Endothelial cell of umbilical vein (primary cell): Measurements from ENCODE around the gene HSPA1B. TPM values are rescaled to one million over a fixed set of nuclear protein-coding genes. Genes with fewer than 3 reads are reported as not detected.
"Not testable (repeated sequence)": the region's sequence is repeated elsewhere in the genome, so short reads cannot be mapped to it uniquely, and the experiment has no call there.

Experiments
- BruUV-seq: library from RNA; stranded (reverse); fragments of 400-500 nt; replicated peaks from 2 replicates; lab custom pipeline; 2021; lab: Mats Ljungman, UMichigan
- CTCF ChIA-PET: fragments of 300-600, 350-600 bp; sonication (Branson Sonifier 250); formaldehyde crosslinking; loops from one replicate; lab custom pipeline; 2021; ENCODE audit warnings: antibody characterized with exemption, inconsistent platforms; lab: Charles Lee
- POLR2A ChIA-PET: fragments of 300-600, 350-600 bp; sonication (Branson Sonifier 250); formaldehyde crosslinking; loops from one replicate; lab custom pipeline; 2021; ENCODE audit warnings: antibody characterized with exemption, inconsistent platforms; lab: Charles Lee
- DNase-seq: peaks from one replicate; pipeline ENCODE4 v3.0.0-alpha.2; 2011; ENCODE audit warnings: low read depth, low spot score
- FAIRE-seq: peaks from 2 replicates; lab custom pipeline; 2011; peaks lifted over from hg19 to GRCh38; lab: Jason Lieb, UNC
- H2AFZ ChIP-seq: 2 replicates; pipeline ENCODE4 v1.6.0; 2012; ENCODE audit warnings: low read depth, low read length, control low read depth, inconsistent platforms
- H3K27ac ChIP-seq: 2 replicates; pipeline ENCODE4 v1.5.1; 2011; ENCODE audit warnings: low read depth, mild to moderate bottlenecking, control low read depth, low read length, moderate library complexity; ENCODE audit not compliant: insufficient read depth
- H3K27me3 ChIP-seq, 2 experiments: 2 replicates each; pipeline versions ENCODE4 v1.6.0 to v1.6.1; 2011; ENCODE audit warnings: low read length in 2 of 2, mixed read lengths in 1 of 2; ENCODE audit not compliant: control insufficient read depth in 2 of 2, insufficient read depth in 2 of 2
- H3K36me3 ChIP-seq, 2 experiments: 2 replicates in 1 of 2; 3 replicates in 1 of 2; pipeline ENCODE4 v1.5.1; 2011; ENCODE audit warnings: low read length in 2 of 2, mild to moderate bottlenecking in 1 of 2, moderate library complexity in 1 of 2; ENCODE audit not compliant: control insufficient read depth in 2 of 2, insufficient read depth in 2 of 2; ENCODE audit errors: extremely low read depth in 1 of 2
- H3K4me1 ChIP-seq: 3 replicates; pipeline ENCODE4 v1.5.1; 2011; ENCODE audit warnings: mild to moderate bottlenecking, low read length; ENCODE audit not compliant: control insufficient read depth, insufficient read depth; ENCODE audit errors: extremely low read depth
- H3K4me2 ChIP-seq: 2 replicates; pipeline ENCODE4 v1.6.1; 2011; ENCODE audit warnings: low read length, control low read depth, mixed read lengths; ENCODE audit not compliant: insufficient read depth
- H3K4me3 ChIP-seq, 3 experiments: fragments of 200-600 bp in 1 of 3; sonication (generic), shearing (Covaris generic) in 1 of 3; replicated peaks in 1 of 3; 2 replicates each; pipeline ENCODE4 v1.5.1; 2011 to 2016; ENCODE audit warnings: control low read depth in 3 of 3, low read length in 3 of 3, mild to moderate bottlenecking in 2 of 3, inconsistent platforms in 1 of 3, low read depth in 1 of 3, moderate library complexity in 1 of 3; ENCODE audit not compliant: insufficient read depth in 1 of 3
- H3K79me2 ChIP-seq: 2 replicates; pipeline ENCODE4 v1.6.0; 2012; ENCODE audit warnings: low read length, inconsistent platforms; ENCODE audit not compliant: control insufficient read depth, insufficient read depth
- H3K9ac ChIP-seq: replicated peaks from 2 replicates; pipeline ENCODE3; 2011; ENCODE audit warnings: low read length, control low read depth; ENCODE audit not compliant: insufficient read depth; ENCODE audit errors: extremely low read depth
- H3K9me1 ChIP-seq: replicated peaks from 3 replicates; pipeline ENCODE4 v1.6.0; 2011; ENCODE audit warnings: mild to moderate bottlenecking, low read length; ENCODE audit not compliant: control insufficient read depth, insufficient read depth; ENCODE audit errors: extremely low read depth
- H3K9me3 ChIP-seq: replicated peaks from 2 replicates; pipeline ENCODE4 v1.5.1; 2012; ENCODE audit warnings: low read length, inconsistent platforms; ENCODE audit not compliant: control insufficient read depth, insufficient read depth
- H4K20me1 ChIP-seq: replicated peaks from 2 replicates; pipeline ENCODE3; 2011; ENCODE audit warnings: mild to moderate bottlenecking, low read length; ENCODE audit not compliant: control insufficient read depth, insufficient read depth; ENCODE audit errors: extremely low read depth
- EZH2 ChIP-seq: IDR thresholded peaks from 2 replicates; pipeline ENCODE4 v1.6.1; 2012; ENCODE audit warnings: borderline replicate concordance, low read depth, mild to moderate bottlenecking, moderate library complexity, low read length, inconsistent platforms; ENCODE audit not compliant: severe bottlenecking
- FOS ChIP-seq: IDR thresholded peaks from 2 replicates; pipeline ENCODE4 v1.6.1; 2011; ENCODE audit warnings: mild to moderate bottlenecking, low read length, moderate library complexity, borderline replicate concordance; ENCODE audit not compliant: insufficient read depth
- GATA2 ChIP-seq: IDR thresholded peaks from 2 replicates; pipeline ENCODE4 v1.7.0; 2011; ENCODE audit warnings: low read depth, mild to moderate bottlenecking, moderate library complexity, mixed read lengths, low read length; ENCODE audit not compliant: insufficient read length, insufficient read depth
- JUN ChIP-seq: IDR thresholded peaks from 2 replicates; pipeline ENCODE4 v1.6.1; 2011; ENCODE audit warnings: borderline replicate concordance, low read depth; ENCODE audit not compliant: insufficient read length, insufficient read depth
- MAX ChIP-seq: IDR thresholded peaks from 2 replicates; pipeline ENCODE4 v1.6.1; 2011; ENCODE audit not compliant: insufficient read depth, insufficient read length
- MYC ChIP-seq: IDR thresholded peaks from one replicate; pipeline ENCODE4 v1.6.1; 2011; ENCODE audit warnings: mild to moderate bottlenecking, low read depth, low read length
- POLR2A ChIP-seq: IDR thresholded peaks from 2 replicates; pipeline ENCODE4 v1.6.1; 2012; ENCODE audit warnings: low read depth, mild to moderate bottlenecking, control low read depth, low read length
- POLR2AphosphoS5 ChIP-seq: IDR thresholded peaks from 2 replicates; pipeline ENCODE4 v1.6.1; 2012; ENCODE audit warnings: low read depth, mild to moderate bottlenecking, control low read depth, low read length, moderate library complexity; ENCODE audit not compliant: insufficient read depth
- dilution Hi-C: fragments of 300-500 bp; cut with MboI; formaldehyde crosslinking; loops from one replicate; pipeline ENCODE4 v1.15.0; 2019; ENCODE audit warnings: low sequenced_read_pairs; ENCODE audit not compliant: extremely low pct_ligation_motif_present
- intact Hi-C: fragments of 100-400 bp; cut with micrococcal nuclease; formaldehyde crosslinking; loops from one replicate; pipeline ENCODE4 v1.10.0; 2022
- polyA plus RNA-seq, 4 experiments: library from polyadenylated mRNA; depleted of rRNA in 3 of 4; stranded (reverse) in 3 of 4; unstranded in 1 of 4; fragments of >200 nt; gene quantifications; 2 replicates each; pipeline versions ENCODE4 v1.2.1 to v1.2.3, GENCODE V29; 2011 to 2012; ENCODE audit warnings: missing spikeins in 1 of 4
- total RNA-seq: library from RNA; stranded (reverse); gene quantifications from 2 replicates; pipeline ENCODE4 v1.2.3, GENCODE V29; 2021
- TF ChIP-seq, protein P1 (sequence below), 2 donors: IDR thresholded peaks; 1 replicate in 1 of 2; 2 replicates in 1 of 2; pipeline ENCODE4 v1.5.1; 2011; ENCODE audit warnings: low read length in 2 of 2, mild to moderate bottlenecking in 2 of 2, moderate library complexity in 2 of 2, control low read depth in 1 of 2, inconsistent platforms in 1 of 2, low read depth in 1 of 2; ENCODE audit not compliant: insufficient read depth in 1 of 2; ENCODE audit errors: extremely low read depth in 1 of 2

Gene HSPA1B
- total and polyA plus RNA-seq, 2 donors (not counting 3 experiments of a cell fraction or from before 2014, with no cell fraction given), result 27.1 to 54.0 TPM

DNA sequence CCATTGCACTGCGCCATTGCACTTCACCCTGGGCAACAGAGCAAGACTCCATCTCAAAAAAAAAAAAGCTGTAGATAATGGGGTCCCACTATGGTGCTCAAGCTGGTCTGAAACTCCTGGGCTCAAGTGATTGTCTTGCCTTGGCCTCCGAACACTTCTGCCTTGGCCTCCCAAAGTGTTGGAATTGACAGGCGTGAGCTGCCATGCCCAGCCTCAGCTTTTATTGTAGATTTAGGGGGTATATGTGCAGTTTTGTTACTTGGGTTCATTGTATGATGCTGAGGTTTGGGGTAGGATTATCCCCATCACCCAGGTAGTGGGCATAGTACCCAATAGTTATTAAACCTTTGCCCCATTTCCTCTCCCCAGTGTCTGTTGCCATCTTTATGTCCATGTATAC, 11.4 kb downstream of the HSPA1B start:
- no peak overlapping the region for H3K27ac ChIP-seq
- BruUV-seq, result no TSS peak
- peaks cover 21 to 27% of the 10 kb centered on the region in 2 experiments for H3K36me3 ChIP-seq
- no peaks in the 10 kb centered on the region for H3K9me1 ChIP-seq
- peaks cover 8% of the 10 kb centered on the region for H4K20me1 ChIP-seq
- H3K4me2 ChIP-seq, result no peak overlapping the region
- CTCF ChIA-PET, result interaction anchor here (1.1 kb wide), 1 partner anchor 32 kb away, joined by 3 read pairs; the partner anchor contains the start of gene LSM2
- POLR2A ChIA-PET, result interaction anchor here (1.2 to 1.9 kb wide), 2 partner anchors 11 to 24 kb away, joined by 3 to 5 read pairs; partner anchors contain the start of genes HSPA1B and NEU1
- H3K79me2 ChIP-seq, result peaks cover 45% of the 10 kb centered on the region
- no peak for TF ChIP-seq MYC
- no peak for TF ChIP-seq GATA2
- no peak for TF ChIP-seq EZH2
- no peak for TF ChIP-seq POLR2AphosphoS5
- TF ChIP-seq, protein P1, sequence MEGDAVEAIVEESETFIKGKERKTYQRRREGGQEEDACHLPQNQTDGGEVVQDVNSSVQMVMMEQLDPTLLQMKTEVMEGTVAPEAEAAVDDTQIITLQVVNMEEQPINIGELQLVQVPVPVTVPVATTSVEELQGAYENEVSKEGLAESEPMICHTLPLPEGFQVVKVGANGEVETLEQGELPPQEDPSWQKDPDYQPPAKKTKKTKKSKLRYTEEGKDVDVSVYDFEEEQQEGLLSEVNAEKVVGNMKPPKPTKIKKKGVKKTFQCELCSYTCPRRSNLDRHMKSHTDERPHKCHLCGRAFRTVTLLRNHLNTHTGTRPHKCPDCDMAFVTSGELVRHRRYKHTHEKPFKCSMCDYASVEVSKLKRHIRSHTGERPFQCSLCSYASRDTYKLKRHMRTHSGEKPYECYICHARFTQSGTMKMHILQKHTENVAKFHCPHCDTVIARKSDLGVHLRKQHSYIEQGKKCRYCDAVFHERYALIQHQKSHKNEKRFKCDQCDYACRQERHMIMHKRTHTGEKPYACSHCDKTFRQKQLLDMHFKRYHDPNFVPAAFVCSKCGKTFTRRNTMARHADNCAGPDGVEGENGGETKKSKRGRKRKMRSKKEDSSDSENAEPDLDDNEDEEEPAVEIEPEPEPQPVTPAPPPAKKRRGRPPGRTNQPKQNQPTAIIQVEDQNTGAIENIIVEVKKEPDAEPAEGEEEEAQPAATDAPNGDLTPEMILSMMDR (IDR thresholded peaks at IDR 0.05; ENCODE audit: extremely low read depth in 1 of 2, insufficient read depth in 1 of 2, low read depth in 1 of 2, low read length in 2 of 2), result no peak
- TF ChIP-seq FOS, result no peak
- TF ChIP-seq MAX, result no peak
- no peak for TF ChIP-seq JUN
- TF ChIP-seq POLR2A, result no peak
- DNase-seq, result no peak
- FAIRE-seq, result no peak
- no peaks in the 10 kb centered on the region for H3K27me3 ChIP-seq
- no peak overlapping the region for H2AFZ ChIP-seq
- intact Hi-C loops, result loop anchor here (10.0 kb wide), 1 partner anchor 116 kb away; the partner anchor contains the start of genes NELFE and SKIC2
- peaks cover 27% of the 10 kb centered on the region for H3K4me1 ChIP-seq
- dilution Hi-C loops, result no loop called here
- H3K9me3 ChIP-seq, result no peaks in the 10 kb centered on the region
- H3K9ac ChIP-seq, result no peak overlapping the region
- H3K4me3 ChIP-seq, result no peak overlapping the region

DNA sequence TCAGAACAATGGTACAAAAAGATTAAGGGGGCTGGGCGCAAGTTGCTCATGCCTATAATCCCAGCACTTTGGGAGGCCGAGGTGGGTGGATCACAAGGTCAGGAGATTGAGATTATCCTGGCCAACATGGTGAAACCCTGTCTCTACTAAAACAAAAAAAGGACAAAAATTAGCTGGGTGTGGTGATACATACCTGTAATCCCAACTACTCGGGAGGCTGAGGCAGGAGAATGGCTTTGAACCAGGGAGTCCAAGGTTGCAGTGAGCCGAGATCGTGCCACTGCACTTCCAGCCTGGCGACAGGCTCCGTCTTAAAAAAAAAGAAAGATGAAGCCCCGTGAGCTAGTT, 12.2 kb downstream of the HSPA1B start:
- H2AFZ ChIP-seq, H3K9me3 ChIP-seq, H3K9ac ChIP-seq, H3K27me3 ChIP-seq, H3K4me3 ChIP-seq, H3K27ac ChIP-seq, DNase-seq, H3K4me2 ChIP-seq, FAIRE-seq, dilution Hi-C loops, BruUV-seq, H4K20me1 ChIP-seq, H3K9me1 ChIP-seq: not testable (repeated sequence)
- peaks cover 44% of the 10 kb centered on the region for H3K79me2 ChIP-seq
- ChIA-PET CTCF (interaction anchor here (1.0 kb wide), 1 partner anchor 70 kb away, joined by 3 read pairs; no protein-coding TSS in a partner anchor), POLR2A (interaction anchor here (1.2 to 1.9 kb wide), 2 partner anchors 12 to 24 kb away, joined by 3 to 5 read pairs; partner anchors contain the start of genes HSPA1B and NEU1)
- intact Hi-C loops, result loop anchor here (10.0 kb wide), 1 partner anchor 115 kb away; the partner anchor contains the start of genes NELFE and SKIC2
- H3K4me1 ChIP-seq, result peaks cover 24% of the 10 kb centered on the region
- peaks cover 21 to 27% of the 10 kb centered on the region in 2 experiments for H3K36me3 ChIP-seq
